PFSK-1 (cell line): ENCODE measurements around the gene ICA1.

Source experiments
- POLR2AphosphoS5 ChIP-seq: IDR thresholded peaks from 2 replicates; pipeline ENCODE4 v1.6.1; 2012; ENCODE audit warnings: low read depth, mild to moderate bottlenecking, control low read depth, low read length, moderate library complexity
- REST ChIP-seq, 2 experiments: IDR thresholded peaks; 2 replicates each; pipeline versions ENCODE4 v1.6.1 to v1.8.0; 2011 to 2012; ENCODE audit warnings: low read depth in 2 of 2, low read length in 2 of 2, control low read depth in 1 of 2, inconsistent platforms in 1 of 2, mild to moderate bottlenecking in 1 of 2, moderate library complexity in 1 of 2; ENCODE audit not compliant: insufficient read depth in 1 of 2
- SIN3A ChIP-seq: IDR thresholded peaks from 2 replicates; pipeline ENCODE4 v1.6.1; 2012; ENCODE audit warnings: mild to moderate bottlenecking, low read length, moderate library complexity, borderline replicate concordance; ENCODE audit not compliant: insufficient read depth

GRCh38 chr7:8113184-8113583, 148.8 kb downstream of the ICA1 start:
- TF ChIP-seq POLR2AphosphoS5 = no peak
- TF ChIP-seq SIN3A = no peak
- no peak for TF ChIP-seq REST (IDR thresholded peaks at IDR 0.05; ENCODE audit: insufficient read depth in 1 of 2, low read depth in 2 of 2, low read length in 2 of 2)
